ENCODE results near the gene TBC1D16.

TBC1D16 gene

DNA sequence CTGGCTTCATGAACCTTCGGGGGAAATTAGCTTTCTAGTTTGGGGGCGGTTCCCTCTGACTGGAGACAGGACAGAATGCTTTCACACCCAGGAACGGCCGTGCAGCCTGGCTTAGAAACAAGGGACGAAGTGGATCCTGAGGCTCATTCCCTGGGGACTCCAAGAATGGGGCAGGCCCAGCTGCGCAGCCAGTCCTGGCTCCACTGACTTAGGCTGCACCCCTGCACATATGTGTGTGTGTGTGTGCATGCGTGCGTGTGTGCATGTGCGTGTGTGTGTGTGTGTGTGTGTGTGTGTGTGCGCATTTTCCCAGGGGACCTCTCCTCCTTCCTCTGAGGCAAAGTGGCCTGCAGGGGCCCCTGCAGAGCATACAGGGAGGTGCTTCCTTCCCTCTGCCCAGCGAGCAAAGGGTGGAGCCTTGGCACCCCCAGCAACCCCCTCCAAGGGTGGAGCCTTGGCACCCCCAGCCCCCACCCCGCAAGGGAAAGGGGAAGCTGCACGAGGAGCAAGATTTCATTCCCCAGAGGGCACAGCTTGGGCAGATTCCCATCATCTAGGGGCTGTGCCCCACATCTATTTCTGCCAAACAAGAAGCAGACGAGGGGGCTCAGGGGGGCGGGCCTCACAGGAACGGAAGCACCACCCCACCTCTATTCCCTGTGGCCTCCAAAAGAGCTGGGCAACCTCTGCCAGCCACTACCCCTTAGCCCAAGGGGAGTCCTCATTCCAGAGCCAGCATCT lies 98.9 kb downstream of the TBC1D16 start:
- DNase-seq, result no peak

DNA sequence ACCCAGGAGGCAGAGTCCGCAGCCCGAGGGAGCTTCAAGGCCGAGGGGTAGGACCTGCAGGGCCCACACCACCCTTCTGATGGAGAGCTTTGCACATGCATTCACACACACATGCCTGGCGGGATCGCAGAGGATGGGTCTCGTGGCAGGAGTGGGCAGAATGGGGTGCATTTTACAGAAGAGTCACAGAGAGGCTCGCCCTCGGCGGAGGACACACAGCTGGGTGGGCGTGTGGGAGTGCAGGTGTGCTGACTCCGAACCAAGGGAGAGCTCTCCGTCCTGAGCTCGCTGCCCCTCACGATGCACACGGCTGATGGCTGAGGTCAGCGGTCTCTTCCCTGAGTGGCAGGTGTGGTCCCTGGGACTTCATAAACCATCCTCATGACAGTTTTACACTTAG lies 99.6 kb downstream of the TBC1D16 start:
- no peak for DNase-seq

DNA sequence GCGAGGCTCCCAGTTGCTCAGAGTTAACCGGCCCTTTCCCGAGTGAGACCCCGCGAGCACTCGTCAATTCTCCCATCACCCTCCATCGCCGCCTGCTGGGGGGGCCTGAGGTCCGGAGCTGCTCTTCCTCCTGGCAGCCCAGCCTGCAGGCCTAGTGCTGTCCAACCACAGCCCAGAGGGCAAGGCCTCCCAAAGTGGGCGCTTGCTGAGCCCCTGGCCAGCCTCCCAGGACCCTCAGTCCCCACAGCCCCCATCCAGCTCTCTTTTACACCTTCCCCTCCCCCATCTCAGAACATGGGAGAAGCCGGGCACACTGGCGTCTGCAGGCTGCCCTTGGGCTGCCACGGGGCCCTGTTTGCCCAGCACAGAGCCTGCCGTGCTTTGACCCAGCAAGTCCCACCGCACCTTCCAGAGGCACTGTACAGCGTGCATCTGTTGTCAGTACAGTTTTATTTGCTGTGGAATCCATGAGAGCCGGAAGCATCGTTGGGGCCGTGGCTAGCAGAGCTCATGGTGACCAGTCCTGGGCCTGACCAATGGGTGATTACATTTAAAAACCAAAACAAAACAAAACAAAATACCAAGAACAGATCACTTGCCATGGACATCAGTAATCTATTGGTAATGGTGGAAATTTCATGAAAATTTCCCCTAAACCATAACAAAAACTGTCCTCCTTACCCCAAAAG lies 100.3 kb downstream of the TBC1D16 start:
- no peak for DNase-seq

DNA sequence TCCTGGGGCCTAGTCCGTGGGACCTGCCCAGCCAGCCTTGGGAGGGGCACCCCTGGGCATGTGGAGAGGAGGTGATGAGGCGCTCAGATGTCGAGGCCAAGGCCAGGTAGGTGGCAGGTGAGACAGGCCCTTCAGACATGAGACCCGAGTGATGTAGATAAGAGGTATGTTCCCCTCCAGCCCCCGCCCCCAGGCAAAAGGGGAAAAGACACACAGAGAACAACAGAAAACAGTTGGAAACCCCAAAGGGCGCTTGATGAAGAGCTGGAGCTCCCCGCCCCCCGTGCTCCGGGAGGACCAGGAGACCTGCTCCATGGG lies 101.1 kb downstream of the TBC1D16 start:
- DNase-seq, result no peak

DNA sequence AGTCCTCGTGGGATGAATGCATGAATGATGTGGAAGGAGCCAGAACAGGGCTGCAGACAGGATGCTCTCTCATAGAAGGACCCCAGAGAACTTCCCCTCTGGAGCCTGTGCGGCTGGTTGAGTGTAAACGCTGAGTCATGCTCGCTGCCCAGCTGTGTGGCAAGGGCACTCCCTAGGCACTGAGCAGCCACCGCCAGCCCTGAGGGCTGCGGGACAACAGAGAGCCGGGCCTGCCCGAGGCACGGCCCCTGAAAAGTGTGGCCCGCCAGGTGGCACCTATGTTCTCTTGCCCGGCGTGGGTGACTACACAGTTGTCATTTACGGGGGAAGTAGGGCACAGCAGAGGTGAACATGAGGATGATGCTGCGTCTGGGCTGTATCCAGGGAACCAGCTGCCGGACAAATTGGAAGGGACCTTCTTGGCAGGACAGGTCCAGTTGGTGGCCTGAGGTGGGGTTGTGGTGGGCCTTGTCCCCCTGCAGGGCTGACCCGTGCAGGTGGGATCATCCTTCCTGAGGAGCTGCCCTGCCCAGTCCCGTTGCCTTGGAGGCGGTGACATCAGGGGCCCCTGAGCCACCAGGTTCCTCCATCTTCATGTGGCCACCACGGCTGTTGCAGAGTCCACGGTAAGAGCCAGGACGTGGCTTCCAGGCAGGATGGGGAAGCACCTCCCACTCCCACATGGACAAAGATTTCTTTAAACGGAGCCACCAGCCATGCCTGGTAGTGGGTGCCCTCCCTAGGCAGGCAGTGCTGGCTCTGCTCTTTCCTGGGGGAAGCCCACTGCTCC lies 101.6 kb downstream of the TBC1D16 start:
- DNase-seq, result peak; percentile 46 to 74

DNA sequence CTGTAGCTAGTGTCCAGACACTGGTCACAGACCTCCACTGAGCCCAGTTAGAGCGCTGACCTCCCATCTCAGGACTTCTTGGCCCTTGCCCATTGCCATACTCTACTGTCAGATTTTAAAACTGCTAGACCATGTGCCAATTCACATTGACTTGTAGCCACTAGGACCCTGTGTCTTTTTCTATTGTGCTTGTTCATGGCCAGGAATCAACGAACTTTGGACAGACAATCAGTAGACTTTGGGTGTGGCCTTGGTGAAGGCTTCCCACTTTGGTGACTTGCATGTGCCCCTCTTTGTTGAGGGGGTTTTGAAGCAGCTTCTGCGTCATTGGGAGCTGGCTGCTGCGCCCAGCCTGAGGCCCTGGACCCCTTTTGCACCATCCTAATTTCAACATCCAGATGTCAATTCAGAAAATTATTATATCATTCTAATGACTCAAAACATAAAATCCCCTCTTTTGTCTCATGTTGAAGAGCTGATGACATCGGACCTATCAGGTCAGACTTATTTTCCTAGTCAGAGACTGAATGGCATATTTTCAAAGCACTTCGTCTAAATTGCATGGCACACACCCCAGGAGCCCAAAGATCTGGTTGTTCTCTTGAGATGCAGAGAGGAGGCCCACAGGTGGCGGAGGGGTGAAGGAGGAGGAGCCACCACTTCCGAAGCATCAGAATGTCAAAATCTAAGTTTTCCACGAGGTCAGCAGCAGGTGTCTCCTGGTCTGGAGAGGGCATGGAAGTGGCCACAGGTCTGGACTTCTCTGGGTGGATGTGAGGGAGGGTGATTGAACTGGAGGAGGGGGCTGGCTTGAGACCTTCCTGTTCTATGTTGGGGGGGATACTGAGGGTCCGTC lies 103.0 kb downstream of the TBC1D16 start:
- DNase-seq, result no peak

DNA sequence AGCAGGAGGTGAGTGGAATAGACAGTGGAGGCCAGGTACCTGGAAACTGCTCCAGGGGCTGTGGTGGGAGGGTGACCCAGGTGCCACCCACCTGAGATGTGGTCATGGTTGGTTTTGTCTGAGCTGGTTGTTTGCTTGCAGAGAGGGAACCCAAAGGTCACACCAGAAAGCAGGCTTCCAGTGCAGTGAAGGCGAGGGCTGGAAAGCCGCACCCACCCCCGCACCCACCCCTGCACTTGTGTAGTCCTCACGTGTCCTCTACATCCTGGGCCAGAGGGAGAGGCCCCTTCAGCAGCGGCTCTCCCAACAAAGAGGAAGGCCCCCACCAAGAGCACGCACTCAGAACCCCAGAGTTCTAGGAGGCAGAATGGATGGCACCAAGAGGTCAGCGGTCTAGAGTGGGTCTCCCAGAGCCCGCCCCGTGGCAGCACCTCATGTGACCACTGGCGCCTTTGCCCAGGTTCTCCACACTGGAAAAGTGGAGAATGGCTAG lies 103.8 kb downstream of the TBC1D16 start:
- no peak for DNase-seq

DNA sequence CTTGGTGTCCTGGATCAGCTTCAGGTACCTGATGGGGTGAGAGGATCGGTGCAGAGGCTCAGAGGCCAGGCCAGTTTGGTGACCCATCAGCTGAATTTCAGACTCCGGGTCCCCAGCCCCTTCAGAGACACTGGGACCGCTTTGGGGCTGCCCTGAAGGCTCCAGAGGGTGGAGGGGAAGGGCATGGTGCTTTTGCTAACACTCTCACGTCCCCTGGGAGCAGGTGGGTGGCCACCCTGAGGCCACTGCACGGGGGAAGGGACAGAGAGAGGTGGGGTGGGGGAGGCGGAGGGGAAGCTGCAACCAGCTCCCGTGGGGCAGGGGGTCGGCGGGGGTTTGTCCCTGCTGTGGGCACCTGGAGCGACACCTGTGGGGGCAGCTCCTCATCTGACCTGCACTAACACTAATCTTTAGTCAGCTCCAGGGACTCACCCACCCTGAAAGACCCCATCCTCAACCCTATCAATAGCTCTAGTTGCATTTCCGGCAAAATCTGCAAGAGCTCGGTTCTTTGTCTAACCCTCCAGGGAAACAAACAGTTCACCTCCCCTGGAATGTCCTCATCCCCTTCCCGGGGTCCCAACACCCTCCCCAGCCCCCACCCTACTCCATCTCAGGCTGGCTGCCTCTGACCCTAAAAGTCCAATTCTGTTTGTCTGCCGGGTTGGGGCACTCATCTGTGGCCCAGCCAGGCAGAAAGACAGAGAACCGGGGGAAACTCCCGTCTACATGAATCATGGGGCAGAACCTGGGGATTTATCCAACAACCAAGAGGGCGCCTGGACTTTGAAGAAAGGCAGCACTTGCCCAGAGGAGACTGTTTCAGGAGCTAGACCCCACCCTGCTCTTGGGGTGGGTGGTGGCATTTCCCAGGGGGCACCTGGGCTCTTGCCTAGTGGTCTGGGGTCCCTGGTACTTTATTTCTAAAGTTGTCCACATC lies 104.5 kb downstream of the TBC1D16 start:
- no peak for DNase-seq

DNA sequence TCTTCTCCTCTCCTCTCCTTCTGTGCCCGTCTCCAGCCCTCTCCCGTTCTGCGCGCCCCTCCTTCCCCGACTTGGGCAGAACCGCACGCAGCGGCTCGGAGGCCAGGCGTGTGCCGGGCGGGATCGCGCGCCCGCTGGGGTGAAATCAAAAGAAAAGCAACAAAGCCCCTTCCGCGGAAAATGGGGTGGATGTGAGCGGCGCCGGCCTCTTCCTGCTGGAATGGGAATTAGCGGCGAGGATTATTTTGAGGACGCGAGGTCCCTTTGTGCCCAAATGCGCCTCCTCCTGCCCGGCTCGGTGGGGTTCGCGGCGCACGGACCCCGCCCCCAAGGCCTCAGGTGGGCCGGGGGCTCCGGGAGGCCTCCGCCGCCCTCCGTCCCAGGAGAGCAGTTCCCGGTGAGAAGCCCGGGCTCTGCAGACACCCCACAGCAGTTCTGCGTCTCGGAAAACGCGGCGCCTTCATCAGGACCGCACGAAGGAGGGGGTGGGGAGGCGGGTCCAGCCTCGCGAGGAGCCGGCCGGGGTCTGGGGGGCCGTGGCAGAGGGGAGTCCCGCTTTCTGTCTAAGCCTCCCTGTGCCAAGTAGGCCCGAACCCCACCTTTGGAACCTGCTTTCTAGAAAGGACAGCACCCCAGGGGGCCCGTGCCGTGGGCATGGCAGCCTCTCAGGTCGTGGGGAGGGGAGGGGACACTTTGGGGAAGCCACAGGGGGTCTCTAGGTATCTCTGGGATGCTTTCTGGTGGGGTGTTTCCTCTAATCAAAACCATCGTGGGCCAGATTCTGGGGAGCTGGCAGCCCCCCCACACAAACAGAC lies 105.4 kb downstream of the TBC1D16 start:
- DNase-seq, result no peak

DNA sequence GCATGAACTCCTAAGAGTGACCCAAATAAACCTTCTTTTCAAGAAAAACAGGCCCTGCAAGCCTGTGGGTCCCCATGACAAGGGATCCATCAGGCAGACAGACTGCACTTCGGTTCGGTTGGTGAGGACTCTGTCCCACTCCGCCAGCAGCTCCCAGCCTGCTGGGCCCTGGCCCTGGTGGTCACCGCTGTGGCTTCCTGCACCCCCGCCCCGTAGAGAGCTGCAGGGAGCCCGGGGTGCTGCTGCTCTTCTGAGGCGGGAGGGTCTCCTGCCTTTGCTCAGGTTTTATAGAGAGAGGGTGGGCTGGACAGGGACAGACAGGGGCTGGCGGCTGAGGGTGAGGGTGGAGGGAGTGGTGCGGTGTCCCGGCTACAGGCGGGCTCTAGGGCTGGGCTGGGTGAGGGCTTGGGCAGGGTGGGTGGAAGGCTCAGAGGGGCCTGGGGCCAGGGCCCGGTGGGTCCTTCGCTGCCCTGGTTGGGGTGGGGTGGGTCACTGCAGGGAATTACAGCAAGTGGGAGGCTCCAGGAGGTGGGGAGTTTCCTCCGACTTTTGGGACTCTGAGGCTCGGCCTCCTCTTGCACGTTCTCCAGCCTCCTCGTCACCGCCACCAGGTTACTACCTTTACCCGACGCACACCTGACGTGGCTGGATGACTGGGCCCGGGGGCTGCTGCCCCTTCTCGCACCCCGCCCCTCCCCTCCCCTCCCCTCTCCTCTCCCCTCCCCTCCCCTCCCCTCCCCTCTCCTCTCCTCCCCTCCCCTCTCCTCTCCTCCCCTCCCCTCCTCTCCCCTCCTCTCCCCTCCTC lies 106.2 kb downstream of the TBC1D16 start:
- DNase-seq, result no peak

DNA sequence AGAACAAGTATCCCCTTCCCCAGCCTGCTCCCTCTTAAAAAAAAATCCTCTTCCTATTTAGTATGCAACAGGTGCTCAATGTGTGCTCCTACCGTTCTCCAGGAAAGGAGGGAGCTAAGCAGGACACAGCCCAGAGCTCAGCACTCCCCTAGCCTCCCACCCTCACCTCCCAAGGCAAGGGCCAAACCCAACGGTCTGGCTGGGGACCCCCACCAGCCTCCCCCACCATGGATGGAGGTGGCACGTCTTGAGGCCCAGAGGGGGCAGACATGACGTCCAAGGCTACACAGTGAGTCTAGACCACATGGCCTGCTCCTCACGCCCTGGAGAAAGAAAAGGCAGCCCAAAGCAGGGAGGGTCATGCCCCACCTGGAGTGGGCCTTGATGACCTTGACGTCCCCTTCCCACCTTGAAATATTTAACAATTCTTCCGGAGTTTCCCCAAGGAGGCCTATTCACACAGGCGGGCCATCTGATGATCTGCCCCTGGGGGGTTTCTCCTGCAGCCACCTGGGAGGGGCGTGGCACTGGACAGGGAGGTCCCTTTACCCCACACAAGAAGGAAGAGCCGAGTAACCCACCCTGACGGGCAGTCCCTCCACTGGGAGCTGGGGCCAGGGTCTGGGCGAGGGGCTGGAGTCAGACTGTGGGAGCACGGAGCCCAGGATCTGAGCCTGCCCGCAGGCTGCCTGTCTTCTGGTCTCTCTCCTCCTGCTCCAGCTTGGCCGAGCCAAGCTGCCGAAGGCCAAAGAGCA lies 107.0 kb downstream of the TBC1D16 start:
- no peak for DNase-seq

DNA sequence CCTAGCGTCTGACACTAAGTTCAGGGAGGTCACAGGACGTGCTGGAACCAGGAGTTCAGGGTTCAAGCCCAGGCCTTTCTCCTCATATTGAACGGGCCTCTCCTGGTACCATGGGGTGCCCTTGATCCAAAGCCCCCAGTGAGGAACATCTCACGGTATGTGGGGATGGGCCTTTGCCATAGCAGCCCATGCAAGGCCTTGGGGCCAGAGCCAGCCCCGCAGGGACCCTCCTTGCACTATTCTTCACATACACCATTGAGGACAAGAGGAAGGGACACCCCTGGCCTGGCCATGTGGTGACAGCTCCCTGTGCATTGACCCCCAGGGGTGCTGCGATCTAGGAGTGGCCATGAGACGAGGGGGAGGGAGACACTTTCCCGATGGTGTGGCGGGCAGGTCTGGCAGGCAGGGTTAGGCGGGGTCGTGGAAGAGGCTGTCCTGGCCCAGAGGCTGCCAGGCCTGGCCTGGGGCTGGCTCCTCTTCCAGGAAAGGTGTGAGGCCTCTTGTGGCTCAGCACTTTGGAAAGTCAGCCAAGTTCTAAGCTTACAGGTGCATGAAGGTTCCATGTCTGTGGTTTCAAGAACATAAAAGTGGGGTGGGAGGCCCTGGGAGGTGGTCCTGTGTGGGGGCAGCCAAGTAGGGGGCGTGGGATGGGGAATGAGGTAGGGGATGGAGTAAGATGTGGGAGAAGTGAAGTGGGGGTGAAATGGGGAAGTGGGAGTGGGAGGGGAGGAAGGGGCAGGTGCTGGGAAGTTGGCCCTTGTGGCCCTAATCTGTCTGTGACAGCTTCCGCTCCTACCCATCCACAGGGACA lies 107.8 kb downstream of the TBC1D16 start:
- DNase-seq, result no peak

DNA sequence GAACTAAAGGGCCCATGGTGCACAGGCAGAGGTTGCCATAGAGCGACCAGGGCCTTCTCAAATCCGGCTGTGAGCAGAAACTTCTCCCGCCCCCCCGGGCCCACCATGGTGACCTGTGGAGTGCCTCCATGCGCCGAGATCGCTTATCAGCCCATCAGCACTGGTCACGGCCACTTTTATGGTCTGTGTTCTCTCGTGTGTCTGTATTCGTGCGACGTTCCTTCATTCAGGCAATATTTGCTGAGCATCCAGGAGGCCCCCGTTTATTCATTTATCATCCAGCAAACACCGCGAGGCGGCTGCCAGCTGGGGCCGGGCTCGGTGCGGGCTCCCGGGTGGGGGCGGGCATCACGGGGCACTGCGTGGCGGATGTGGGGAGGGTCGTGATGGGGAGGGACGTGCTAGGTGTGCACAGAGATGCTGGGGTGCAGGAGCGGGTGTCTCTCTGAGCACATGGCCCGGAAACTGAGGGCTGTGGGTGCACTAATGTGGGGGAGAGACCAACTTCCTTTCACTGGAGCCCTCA lies 108.5 kb downstream of the TBC1D16 start:
- no peak for DNase-seq

DNA sequence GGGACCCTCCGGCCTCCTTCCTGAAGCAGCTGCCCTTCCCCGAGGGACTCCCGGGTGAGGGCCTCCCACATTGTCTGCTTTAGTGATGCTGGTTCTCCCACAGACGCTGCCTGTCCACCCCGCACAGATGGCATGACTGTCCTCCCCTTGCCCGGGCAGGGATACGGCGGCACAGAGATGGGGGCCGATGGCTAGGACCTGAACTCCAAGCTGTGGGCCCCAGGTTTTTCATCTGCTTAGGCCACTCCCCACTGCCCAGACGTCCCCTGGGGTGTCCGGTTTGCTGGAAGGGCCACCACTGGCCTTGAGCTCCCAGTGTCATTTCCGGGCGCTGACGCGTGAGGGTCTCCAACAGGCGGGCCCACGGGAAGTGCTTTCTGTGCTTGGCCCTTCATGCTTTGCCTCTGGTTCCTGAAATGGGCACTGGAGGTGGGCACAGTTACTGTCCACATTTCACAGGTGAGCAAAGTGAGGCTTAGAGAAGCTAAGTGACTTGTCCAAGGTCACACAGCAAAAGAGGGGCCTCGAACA lies 109.0 kb downstream of the TBC1D16 start:
- DNase-seq, result no peak

DNA sequence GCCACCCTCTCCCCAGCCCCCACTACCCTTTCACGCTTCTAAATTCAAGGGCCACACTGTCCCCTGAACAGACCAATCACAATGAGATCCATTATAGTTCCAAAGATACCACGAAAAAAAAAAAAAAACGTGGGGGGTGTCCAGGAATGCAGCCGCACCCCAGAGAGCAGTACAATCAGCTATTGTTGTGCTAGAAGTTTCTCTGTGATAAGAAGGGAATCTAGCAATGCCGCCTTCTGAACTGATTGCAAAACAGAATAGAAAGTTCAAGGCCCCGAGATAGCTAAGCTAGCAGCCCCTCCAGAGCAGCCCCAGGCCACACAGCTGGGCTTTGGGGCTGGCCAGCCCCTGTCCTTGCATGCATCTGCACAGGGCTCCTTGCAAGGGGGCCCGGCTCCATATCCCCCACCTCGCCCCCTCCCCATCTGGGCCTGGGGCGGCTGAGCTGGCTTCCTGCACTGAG lies 109.5 kb downstream of the TBC1D16 start:
- DNase-seq, result no peak

DNA sequence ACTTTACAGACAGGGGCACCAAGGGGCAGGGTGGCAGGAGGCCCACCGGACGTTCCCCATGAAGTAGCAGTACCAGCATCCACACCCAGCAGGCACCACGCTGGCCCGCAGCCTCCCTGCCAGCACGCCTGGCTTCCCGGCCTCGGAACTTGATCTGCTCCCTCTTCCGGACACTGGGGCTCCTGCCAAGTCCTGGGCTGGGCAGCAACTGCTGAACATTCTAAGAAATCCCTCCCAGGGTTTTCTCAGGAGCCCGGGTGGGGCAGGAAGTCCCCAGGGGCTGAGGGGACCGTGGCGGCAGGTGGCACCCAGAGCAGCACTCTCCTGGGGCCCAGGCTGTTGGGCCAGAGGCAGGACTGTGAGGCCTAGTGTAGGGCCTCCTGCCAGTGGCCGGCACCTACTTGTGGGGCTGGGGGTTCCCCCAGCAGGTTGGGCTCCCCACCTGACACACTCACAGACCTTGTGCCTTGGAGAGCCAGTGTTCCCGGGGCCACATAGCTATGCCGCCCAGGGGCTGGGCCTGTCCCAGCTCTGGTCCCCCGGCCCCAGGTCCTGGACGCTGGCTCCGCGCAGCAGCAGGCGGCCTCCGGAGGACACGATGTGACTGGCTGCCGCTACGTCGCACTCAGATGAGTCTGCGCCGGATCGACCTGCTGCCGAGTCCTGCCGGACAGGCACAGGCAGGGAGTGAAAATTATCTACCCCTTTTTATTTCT lies 110.3 kb downstream of the TBC1D16 start:
- peak; percentile 54 to 59 for DNase-seq

DNA sequence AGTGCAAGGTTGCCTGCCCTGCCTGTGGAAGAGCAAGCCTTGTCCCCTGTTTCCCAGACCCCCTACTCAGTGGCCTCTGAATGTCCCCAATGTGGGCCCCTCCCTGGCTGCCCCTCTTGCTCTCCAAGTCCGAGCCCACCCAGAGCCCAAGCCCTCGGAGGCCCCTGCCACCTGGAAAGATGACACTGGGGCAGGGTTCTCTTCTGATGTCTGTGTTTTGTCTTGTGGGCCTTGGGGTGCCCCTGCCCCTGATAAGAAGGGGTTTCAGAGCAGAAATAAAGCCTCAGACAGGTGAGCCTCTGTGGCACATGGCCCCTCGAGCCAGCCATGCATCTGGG lies 111.1 kb downstream of the TBC1D16 start:
- DNase-seq, result no peak
